C4-2B (cell line): Measurements from ENCODE around the gene BTRC.

Experiments used
- H3K27ac ChIP-seq: fragments of 450-650 bp; 2 replicates; pipeline ENCODE4 v1.5.1; 2017
- ZFX ChIP-seq: fragments of 450-650 bp; IDR thresholded peaks from 2 replicates; pipeline ENCODE4 v1.6.1; 2017
- TF ChIP-seq, protein P1 (sequence below): fragments of 450-650 bp; conservative IDR thresholded peaks from 2 replicates; pipeline ENCODE4 v1.5.1; 2017; ENCODE audit warnings: mild to moderate bottlenecking

BTRC gene

GRCh38 chr10:101552442-101552841, 198.5 kb downstream of the BTRC start:
- no peak overlapping the region for H3K27ac ChIP-seq
- TF ChIP-seq, protein P1, sequence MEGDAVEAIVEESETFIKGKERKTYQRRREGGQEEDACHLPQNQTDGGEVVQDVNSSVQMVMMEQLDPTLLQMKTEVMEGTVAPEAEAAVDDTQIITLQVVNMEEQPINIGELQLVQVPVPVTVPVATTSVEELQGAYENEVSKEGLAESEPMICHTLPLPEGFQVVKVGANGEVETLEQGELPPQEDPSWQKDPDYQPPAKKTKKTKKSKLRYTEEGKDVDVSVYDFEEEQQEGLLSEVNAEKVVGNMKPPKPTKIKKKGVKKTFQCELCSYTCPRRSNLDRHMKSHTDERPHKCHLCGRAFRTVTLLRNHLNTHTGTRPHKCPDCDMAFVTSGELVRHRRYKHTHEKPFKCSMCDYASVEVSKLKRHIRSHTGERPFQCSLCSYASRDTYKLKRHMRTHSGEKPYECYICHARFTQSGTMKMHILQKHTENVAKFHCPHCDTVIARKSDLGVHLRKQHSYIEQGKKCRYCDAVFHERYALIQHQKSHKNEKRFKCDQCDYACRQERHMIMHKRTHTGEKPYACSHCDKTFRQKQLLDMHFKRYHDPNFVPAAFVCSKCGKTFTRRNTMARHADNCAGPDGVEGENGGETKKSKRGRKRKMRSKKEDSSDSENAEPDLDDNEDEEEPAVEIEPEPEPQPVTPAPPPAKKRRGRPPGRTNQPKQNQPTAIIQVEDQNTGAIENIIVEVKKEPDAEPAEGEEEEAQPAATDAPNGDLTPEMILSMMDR, result no peak
- TF ChIP-seq ZFX, result no peak

- TF ChIP-seq, protein P1, result no peak
- TF ChIP-seq ZFX, result no peak
- no peak overlapping the region for H3K27ac ChIP-seq
Measured at GRCh38 chr10:101557541-101557940, 203.6 kb downstream of the BTRC start.

DNA sequence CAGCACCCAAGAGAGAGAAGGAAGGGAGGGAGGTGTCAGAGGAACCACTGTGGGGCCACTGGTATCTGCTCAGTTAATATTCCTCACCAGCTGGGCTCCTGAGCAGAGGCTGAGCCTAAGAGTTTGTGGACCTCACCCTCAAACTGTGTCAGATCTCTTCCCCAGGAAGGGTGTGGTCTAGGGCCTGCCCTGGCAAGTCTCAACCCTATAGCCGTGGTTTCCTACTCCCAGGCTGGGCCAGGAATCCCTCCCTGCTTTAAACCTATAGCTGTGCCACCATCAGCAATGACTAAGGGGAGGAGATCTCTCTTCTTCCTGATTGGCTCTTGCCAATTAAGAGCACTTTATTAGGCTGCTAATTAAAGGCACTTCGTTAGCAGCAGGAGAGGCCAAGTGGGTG, 204.2 kb downstream of the BTRC start:
- no peak for TF ChIP-seq ZFX
- TF ChIP-seq, protein P1, result no peak
- H3K27ac ChIP-seq, result no peak overlapping the region

GRCh38 chr10:101558671-101559595, 205.0 kb downstream of the BTRC start:
- no peak overlapping the region for H3K27ac ChIP-seq
- TF ChIP-seq, protein P1, result no peak
- no peak for TF ChIP-seq ZFX

DNA sequence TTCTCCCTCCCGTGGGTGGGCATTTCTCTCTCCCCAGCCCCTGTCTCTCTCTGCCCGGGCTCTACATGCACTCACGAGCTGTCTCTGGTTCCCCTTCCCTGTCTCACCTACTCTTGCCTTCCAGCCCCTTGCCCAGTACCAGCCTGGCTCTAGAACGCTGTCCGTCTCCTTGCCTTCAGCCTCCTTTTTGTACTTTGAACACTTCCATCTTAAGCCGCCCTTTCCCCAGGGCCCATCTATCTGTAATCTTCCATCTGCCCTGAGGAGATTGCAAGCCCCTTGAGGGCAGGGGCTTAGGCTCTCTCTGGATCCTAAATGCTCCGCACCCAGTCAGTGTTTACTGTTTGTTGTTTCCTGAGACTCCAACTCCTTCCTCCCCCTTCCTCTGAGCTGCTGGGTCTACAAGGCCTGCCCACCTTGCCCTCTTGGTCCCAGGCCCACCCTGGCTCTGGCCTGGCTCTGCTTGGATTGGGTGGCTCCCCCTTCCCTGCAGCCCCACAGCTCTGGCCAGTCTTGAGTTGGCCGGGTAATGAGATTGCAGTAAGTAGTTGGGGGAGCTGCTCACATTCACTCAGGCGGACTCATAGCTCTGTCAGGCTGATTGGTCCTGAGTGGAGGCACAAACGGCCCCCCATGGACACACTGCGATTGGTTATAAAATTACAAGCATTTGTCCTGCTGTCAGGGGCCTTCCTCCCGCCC, 205.8 kb downstream of the BTRC start:
- H3K27ac ChIP-seq, result no peak overlapping the region
- TF ChIP-seq, protein P1, result no peak
- TF ChIP-seq ZFX, result no peak

DNA sequence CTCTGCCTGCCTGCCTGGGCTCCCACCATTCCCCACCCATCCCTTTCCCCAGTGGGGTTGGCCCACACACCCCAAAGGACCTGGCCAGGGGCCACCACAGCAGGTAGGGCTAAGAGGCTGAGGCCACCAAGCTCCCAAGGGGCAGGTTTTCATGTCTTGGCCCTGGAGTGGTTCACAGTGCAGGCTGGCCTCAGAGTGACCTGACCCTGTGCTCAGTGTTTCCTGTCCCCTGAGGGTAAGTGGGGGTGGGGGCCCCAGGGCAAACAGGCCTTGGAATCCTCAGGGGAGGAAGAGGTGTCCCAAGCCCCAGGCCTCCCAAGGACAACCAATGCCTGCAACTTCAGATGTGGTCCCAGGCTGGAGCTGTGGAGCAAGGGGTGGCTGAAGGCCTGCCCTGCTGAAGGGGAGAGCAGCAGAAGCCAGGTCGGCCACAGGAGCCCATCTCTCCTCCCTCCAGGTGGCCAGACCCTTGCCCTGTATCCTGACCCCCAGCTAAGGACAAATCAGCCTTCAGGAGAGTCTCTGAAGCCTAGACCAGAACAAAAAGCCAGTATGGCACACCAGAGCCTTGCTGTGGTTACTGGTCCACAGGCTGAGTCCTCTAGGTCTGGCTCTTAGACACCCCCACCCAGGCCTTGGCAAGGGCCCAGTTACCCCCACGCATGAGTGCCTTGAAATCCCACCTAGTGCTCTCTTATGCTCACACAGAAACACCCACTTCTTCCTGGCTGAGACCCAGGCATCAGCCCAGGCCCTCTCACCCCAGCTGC, 206.5 kb downstream of the BTRC start:
- no peak overlapping the region for H3K27ac ChIP-seq

More for the DNA sequence above, 206.5 kb downstream of the BTRC start:
- TF ChIP-seq, protein P1, result no peak
- no peak for TF ChIP-seq ZFX
